Suprapubic skin (tissue), 3 donors: Measurements from ENCODE around the gene MT4.

ENCODE experiments used
- POLR2A ChIP-seq, 2 donors: fragments of 450-650 bp; IDR thresholded peaks; one replicate each; pipeline ENCODE4 v1.6.1; 2017; ENCODE audit warnings: antibody characterized with exemption in 2 of 2, mild to moderate bottlenecking in 2 of 2, moderate library complexity in 2 of 2
- TF ChIP-seq, protein P1 (sequence below), 2 donors: fragments of 200-600 bp in 1 of 2; fragments of 450-650 bp in 1 of 2; sonication (generic) in 1 of 2; IDR thresholded peaks; one replicate each; pipeline ENCODE4 v1.5.1; 2016 to 2019; ENCODE audit warnings: antibody characterized with exemption in 2 of 2, mild to moderate bottlenecking in 1 of 2, moderate library complexity in 1 of 2

- TF ChIP-seq, protein P1, sequence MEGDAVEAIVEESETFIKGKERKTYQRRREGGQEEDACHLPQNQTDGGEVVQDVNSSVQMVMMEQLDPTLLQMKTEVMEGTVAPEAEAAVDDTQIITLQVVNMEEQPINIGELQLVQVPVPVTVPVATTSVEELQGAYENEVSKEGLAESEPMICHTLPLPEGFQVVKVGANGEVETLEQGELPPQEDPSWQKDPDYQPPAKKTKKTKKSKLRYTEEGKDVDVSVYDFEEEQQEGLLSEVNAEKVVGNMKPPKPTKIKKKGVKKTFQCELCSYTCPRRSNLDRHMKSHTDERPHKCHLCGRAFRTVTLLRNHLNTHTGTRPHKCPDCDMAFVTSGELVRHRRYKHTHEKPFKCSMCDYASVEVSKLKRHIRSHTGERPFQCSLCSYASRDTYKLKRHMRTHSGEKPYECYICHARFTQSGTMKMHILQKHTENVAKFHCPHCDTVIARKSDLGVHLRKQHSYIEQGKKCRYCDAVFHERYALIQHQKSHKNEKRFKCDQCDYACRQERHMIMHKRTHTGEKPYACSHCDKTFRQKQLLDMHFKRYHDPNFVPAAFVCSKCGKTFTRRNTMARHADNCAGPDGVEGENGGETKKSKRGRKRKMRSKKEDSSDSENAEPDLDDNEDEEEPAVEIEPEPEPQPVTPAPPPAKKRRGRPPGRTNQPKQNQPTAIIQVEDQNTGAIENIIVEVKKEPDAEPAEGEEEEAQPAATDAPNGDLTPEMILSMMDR (IDR thresholded peaks at IDR 0.05): peak in 1 of 2 donors; percentile 29
- TF ChIP-seq POLR2A (IDR thresholded peaks at IDR 0.05): no peak
These were observed 38.7 kb downstream of the MT4 start for GRCh38 chr16:56603589-56603988.
